ENCODE results near the gene EPAS1.

Gene EPAS1

GRCh38 chr2:46366668-46367052 is 69.5 kb downstream of the EPAS1 start:
- H3K4me3 ChIP-seq (replicated peaks; ENCODE audit: low read depth, low read length), result no peak overlapping the region
- no peak for TF ChIP-seq CTCF (IDR thresholded peaks at IDR 0.05; ENCODE audit: low read length, missing control alignments)
- DNase-seq (ENCODE audit: low read depth), result no peak

- DNase-seq (ENCODE audit: low read depth), result peak; percentile 37
- no peak for TF ChIP-seq CTCF (IDR thresholded peaks at IDR 0.05; ENCODE audit: low read length, missing control alignments)
- no peak overlapping the region for H3K4me3 ChIP-seq (replicated peaks; ENCODE audit: low read depth, low read length)
Measured at GRCh38 chr2:46367286-46367685, 70.1 kb downstream of the EPAS1 start.

DNA sequence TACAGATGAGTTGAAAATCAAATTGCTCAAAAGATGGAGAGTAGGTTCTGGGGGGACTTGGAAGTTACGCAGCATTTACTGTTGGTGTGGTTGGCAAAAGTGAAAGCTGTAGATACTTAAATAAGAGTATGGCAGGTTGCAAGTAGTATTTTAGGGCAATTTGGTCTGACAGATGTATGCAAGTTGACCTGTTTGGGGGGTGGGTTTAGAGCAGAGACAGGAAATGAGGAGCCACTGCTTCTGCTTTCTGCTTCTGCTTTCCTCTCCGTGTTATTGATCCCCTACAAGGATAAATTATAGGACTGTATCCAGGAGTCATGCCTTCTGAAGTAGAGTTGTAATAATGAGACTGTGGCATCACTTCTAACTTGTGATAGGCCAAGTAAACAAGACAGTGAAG is 71.2 kb downstream of the EPAS1 start:
- no peak overlapping the region for H3K4me3 ChIP-seq (replicated peaks; ENCODE audit: low read depth, low read length)
- TF ChIP-seq CTCF (IDR thresholded peaks at IDR 0.05; ENCODE audit: low read length, missing control alignments), result no peak
- DNase-seq (ENCODE audit: low read depth), result no peak

- no peak overlapping the region for H3K4me3 ChIP-seq (replicated peaks; ENCODE audit: low read depth, low read length)
- DNase-seq (ENCODE audit: low read depth), result no peak
- TF ChIP-seq CTCF (IDR thresholded peaks at IDR 0.05; ENCODE audit: low read length, missing control alignments), result no peak
Measured at GRCh38 chr2:46369783-46370182, 72.6 kb downstream of the EPAS1 start.

GRCh38 chr2:46371854-46372253 is 74.6 kb downstream of the EPAS1 start:
- DNase-seq (ENCODE audit: low read depth), result no peak
- H3K4me3 ChIP-seq (replicated peaks; ENCODE audit: low read depth, low read length), result no peak overlapping the region
- TF ChIP-seq CTCF (IDR thresholded peaks at IDR 0.05; ENCODE audit: low read length, missing control alignments), result no peak

DNA sequence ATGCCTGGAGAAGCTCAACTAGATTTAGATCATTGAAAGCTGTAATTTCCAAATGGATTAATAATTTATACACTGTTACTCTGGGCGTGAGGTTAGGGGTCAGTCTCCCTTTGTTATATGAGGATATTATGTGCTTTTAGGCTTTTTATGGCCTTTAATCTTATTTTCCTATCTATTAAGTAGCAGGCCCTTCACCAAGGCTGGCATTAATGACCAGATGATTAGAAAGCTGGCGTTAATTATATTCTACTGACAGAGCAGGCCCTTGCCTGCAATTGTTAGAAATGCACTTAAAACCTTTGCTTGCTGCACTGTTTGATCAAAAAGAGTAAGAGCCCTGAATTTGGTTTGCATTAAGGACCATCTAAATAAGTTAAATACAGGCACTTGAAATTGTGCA is 75.3 kb downstream of the EPAS1 start:
- no peak for TF ChIP-seq CTCF (IDR thresholded peaks at IDR 0.05; ENCODE audit: low read length, missing control alignments)
- no peak overlapping the region for H3K4me3 ChIP-seq (replicated peaks; ENCODE audit: low read depth, low read length)
- DNase-seq (ENCODE audit: low read depth), result no peak

DNA sequence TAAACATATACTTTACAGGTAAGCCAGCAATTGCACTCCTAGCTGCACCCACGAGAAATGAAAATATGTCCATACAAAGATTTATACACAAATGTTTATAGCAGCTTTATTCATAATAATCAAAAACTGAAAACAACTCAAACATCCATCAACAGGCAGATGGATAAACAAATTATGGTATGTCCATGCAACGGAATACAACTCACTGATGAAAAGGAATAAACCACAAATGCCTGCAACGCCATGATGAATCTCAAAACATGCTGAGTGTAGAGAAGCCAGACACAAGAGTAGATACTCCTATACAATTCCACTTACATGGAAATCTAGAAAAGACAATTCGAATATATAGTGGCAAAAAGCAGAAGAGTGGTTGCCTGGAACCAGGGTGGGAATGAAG is 76.0 kb downstream of the EPAS1 start:
- DNase-seq (ENCODE audit: low read depth), result no peak
- no peak for TF ChIP-seq CTCF (IDR thresholded peaks at IDR 0.05; ENCODE audit: low read length, missing control alignments)

More for the DNA sequence above, 76.0 kb downstream of the EPAS1 start:
- no peak overlapping the region for H3K4me3 ChIP-seq (replicated peaks; ENCODE audit: low read depth, low read length)
